WERI-Rb-1 (cell line): ENCODE measurements around the gene PDZRN4.

Experiments used
- DNase-seq: peaks from one replicate; pipeline ENCODE4 v3.0.0-alpha.2; 2020
- H3K27ac ChIP-seq: fragments of 250-450 bp; sonication (Bioruptor Pico); 2 replicates; pipeline ENCODE4 v1.5.1; 2020; ENCODE audit warnings: mild to moderate bottlenecking, moderate library complexity
- H3K27me3 ChIP-seq: fragments of 250-450 bp; sonication (Bioruptor Pico); 2 replicates; pipeline ENCODE4 v1.5.1; 2021; ENCODE audit warnings: mild to moderate bottlenecking, low read depth, moderate library complexity; ENCODE audit not compliant: insufficient read depth, severe bottlenecking
- H3K36me3 ChIP-seq: fragments of 250-450 bp; sonication (Bioruptor Pico); 2 replicates; pipeline ENCODE4 v1.5.1; 2020; ENCODE audit warnings: mild to moderate bottlenecking, moderate library complexity
- H3K4me3 ChIP-seq: 2 replicates; pipeline ENCODE4 v1.5.1; 2011; ENCODE audit warnings: low read depth, mild to moderate bottlenecking, control low read depth, low read length
- H3K9me3 ChIP-seq: fragments of 250-450 bp; sonication (Bioruptor Pico); 2 replicates; pipeline ENCODE4 v1.5.1; 2021; ENCODE audit warnings: mild to moderate bottlenecking, moderate library complexity; ENCODE audit not compliant: severe bottlenecking
- CTCF ChIP-seq: IDR thresholded peaks from 2 replicates; pipeline ENCODE4 v1.5.1; 2011; ENCODE audit warnings: low read depth, mild to moderate bottlenecking, control low read depth, inconsistent platforms, low read length

PDZRN4 gene

DNA sequence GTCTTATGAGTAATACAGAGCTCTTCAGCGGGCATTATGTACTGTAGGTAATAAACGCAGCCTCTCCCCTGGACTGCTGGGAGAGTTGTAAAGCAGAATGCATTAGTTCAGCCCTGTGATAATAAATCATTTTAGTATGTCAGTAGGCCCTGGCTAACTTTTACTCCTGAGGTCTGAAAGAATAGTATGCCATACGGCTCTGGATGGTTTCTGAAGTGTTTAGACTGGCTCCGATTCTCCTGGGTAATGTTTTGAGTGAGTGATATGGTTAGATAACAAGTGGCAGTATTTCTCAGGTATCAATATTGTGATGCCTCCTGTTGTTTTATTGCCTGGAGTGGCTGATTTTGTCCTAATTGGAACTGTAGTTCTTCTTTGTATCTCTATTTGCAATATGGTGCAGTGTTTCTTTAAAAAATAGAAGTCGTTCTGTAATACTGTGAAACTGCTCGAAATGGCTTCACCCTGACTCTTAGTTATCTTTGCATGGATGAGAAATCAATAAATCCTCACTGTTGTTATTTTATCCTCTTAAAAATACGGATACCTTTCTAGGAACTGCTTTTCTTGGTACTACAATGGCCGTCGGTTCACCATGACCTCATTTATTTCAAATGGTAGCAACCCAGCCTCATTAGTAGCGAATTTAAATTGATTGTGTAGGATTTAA lies 100.2 kb downstream of the PDZRN4 start:
- no peak for TF ChIP-seq CTCF
- H3K36me3 ChIP-seq: no peaks in the 10 kb centered on the region
- H3K4me3 ChIP-seq: no peak overlapping the region
- H3K27me3 ChIP-seq: no peaks in the 10 kb centered on the region
- DNase-seq: no peak
- H3K27ac ChIP-seq: no peak overlapping the region
- no peaks in the 10 kb centered on the region for H3K9me3 ChIP-seq

DNA sequence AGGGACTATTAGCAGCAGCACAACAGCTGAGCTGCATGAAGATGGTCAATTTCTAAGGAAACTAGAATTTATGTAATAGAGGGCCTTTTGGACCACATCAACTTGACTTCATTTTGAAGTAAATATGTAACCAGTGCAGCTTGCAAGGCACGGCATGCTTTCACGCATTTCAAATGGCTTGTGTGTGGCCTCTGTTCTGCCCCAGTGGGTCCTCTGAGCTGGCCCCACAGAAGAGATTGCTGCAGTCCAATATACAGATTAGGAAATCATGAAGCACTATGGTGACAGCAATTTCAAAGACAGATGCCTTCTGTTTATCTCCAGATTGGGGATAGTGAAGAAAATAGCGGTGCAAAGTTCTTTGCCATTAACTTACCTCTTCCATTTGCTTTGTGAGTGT lies 101.4 kb downstream of the PDZRN4 start:
- no peak for DNase-seq
- Histone ChIP-seq H3K9me3 (no peaks in the 10 kb centered on the region), H3K27me3 (no peaks in the 10 kb centered on the region), H3K4me3 (no peak overlapping the region), H3K27ac (no peak overlapping the region), H3K36me3 (no peaks in the 10 kb centered on the region)
- TF ChIP-seq CTCF: no peak

GRCh38 chr12:41293011-41293410 lies 104.9 kb downstream of the PDZRN4 start:
- DNase-seq: no peak
- no peak for TF ChIP-seq CTCF
- no peaks in the 10 kb centered on the region for H3K27me3 ChIP-seq
- no peaks in the 10 kb centered on the region for H3K36me3 ChIP-seq
- H3K9me3 ChIP-seq: no peaks in the 10 kb centered on the region
- H3K4me3 ChIP-seq: no peak overlapping the region
- no peak overlapping the region for H3K27ac ChIP-seq

DNA sequence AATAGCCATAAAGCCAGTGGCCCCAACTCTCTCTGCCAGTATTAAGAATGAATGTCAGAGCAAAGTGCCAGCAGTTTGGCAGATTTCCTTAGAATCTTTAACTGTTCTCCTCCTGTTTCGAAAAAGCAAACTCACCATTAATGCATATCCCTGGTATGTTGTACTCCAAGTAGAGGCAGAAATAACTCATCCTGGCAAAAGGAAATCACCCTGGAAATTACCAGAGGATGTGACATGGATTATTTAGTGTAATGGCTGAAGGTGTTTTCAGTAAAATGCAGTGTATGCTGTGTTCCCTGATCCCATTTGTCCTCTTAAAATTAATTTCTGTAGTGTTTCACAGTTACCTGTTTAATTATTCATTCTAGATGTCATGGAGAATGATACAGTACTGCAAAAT lies 105.3 kb downstream of the PDZRN4 start:
- H3K27me3 ChIP-seq: no peaks in the 10 kb centered on the region
- no peak overlapping the region for H3K27ac ChIP-seq
- TF ChIP-seq CTCF: no peak
- H3K36me3 ChIP-seq: no peaks in the 10 kb centered on the region
- no peaks in the 10 kb centered on the region for H3K9me3 ChIP-seq
- no peak for DNase-seq
- H3K4me3 ChIP-seq: no peak overlapping the region

- DNase-seq: no peak
- no peak for TF ChIP-seq CTCF
- Histone ChIP-seq H3K9me3 (no peaks in the 10 kb centered on the region), H3K27ac (no peak overlapping the region), H3K36me3 (no peaks in the 10 kb centered on the region), H3K4me3 (no peak overlapping the region), H3K27me3 (no peaks in the 10 kb centered on the region)
Observed at GRCh38 chr12:41302979-41303403, 114.9 kb downstream of the PDZRN4 start.

DNA sequence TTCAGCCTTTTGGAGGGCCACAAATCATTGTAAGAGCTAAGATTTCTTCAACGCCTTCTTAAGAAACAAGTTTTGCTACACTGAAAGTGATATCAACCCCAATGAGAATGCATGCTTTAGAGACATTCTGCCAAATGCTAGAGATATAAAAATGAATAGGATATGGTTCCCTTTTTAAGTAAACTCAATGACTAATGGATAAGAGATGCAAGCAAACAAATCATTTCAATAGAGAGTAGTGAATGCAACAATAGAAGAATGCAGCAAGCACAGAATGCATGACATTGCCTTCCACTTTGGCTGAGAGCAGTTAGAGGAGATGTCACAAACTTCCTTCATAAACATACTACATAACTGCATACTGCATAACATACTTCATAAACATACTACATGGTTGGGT lies 116.4 kb downstream of the PDZRN4 start:
- Histone ChIP-seq H3K27me3 (no peaks in the 10 kb centered on the region), H3K4me3 (no peak overlapping the region), H3K9me3 (no peaks in the 10 kb centered on the region), H3K36me3 (no peaks in the 10 kb centered on the region), H3K27ac (no peak overlapping the region)
- TF ChIP-seq CTCF: no peak
- no peak for DNase-seq
